Kidney capillary endothelial cell (primary cell): Measurements from ENCODE around the gene NCOA1.
"Not testable (repeated sequence)": the region's sequence is repeated elsewhere in the genome, so short reads cannot be mapped to it uniquely, and the experiment has no call there.

Experiments
- DNase-seq: peaks from one replicate; pipeline ENCODE4 v3.0.0-alpha.2; 2018; ENCODE audit warnings: low spot score

The NCOA1 gene

GRCh38 chr2:24792874-24793760 is 302.1 kb downstream of the NCOA1 start, which contains the start of the genes CENPO and PTRHD1:
Gene CENPO (plus strand): TSS chr2:24793425. CDS start chr2:24793920, 495 bp downstream.
Gene PTRHD1 (minus strand): TSS chr2:24793391. CDS start chr2:24793377, 14 bp downstream.
- DNase-seq: peak; percentile 94

GRCh38 chr2:24793761-24794435 is 302.8 kb downstream of the NCOA1 start:
- no peak for DNase-seq

- no peak for DNase-seq
Measured at GRCh38 chr2:24797644-24798043, 306.6 kb downstream of the NCOA1 start.

- not testable (repeated sequence) for DNase-seq
Measured at GRCh38 chr2:24800487-24800886, 309.4 kb downstream of the NCOA1 start.

- DNase-seq: not testable (repeated sequence)
Measured at GRCh38 chr2:24805811-24806660, 315.0 kb downstream of the NCOA1 start.

GRCh38 chr2:24806661-24807036 is 315.6 kb downstream of the NCOA1 start:
- DNase-seq: no peak

- DNase-seq: no peak
Measured at GRCh38 chr2:24809316-24810007, 318.4 kb downstream of the NCOA1 start.

GRCh38 chr2:24813691-24814137 is 322.7 kb downstream of the NCOA1 start:
- no peak for DNase-seq

GRCh38 chr2:24814516-24814915 is 323.5 kb downstream of the NCOA1 start:
- DNase-seq: no peak

GRCh38 chr2:24815171-24815570 is 324.1 kb downstream of the NCOA1 start:
- no peak for DNase-seq

GRCh38 chr2:24816404-24816803 is 325.4 kb downstream of the NCOA1 start:
- no peak for DNase-seq

GRCh38 chr2:24816884-24817283 is 325.8 kb downstream of the NCOA1 start:
- DNase-seq: peak; percentile 74

- DNase-seq: no peak
Measured at GRCh38 chr2:24818721-24819167, 327.7 kb downstream of the NCOA1 start.

- DNase-seq: no peak
Measured at GRCh38 chr2:24819442-24820174, 328.6 kb downstream of the NCOA1 start.

- DNase-seq: no peak
Measured at GRCh38 chr2:24820175-24820513, 329.1 kb downstream of the NCOA1 start.
